HEK293 (cell line): ENCODE data around the gene HSH2D.

ENCODE experiments used
- CTCF ChIA-PET: fragments of 350-600 bp; formaldehyde crosslinking; extraction: SDS; loops from one replicate; lab custom pipeline; 2021; ENCODE audit warnings: antibody characterized with exemption; lab: Yijun Ruan, JAX
- POLR2A ChIA-PET: fragments of 300-600 bp; formaldehyde crosslinking; extraction: SDS; loops from one replicate; lab custom pipeline; 2020; ENCODE audit warnings: antibody characterized with exemption, inconsistent platforms; lab: Yijun Ruan, JAX
- H3K27ac ChIP-seq: fragments of 200-500 bp; sonication (Bioruptor generic); 2 replicates; pipeline ENCODE4 v1.5.1; 2014; ENCODE audit warnings: low read depth, low read length, control low read depth, inconsistent platforms; ENCODE audit errors: extremely low read depth
- H3K36me3 ChIP-seq, 2 experiments: fragments of 200-500 bp in 1 of 2; sonication (Bioruptor generic) in 1 of 2; 1 replicate in 1 of 2; 2 replicates in 1 of 2; pipeline ENCODE4 v1.5.1; 2014 to 2017; ENCODE audit warnings: inconsistent platforms in 2 of 2, low read length in 2 of 2; ENCODE audit not compliant: control insufficient read depth in 2 of 2, insufficient read depth in 1 of 2
- H3K4me1 ChIP-seq: fragments of 200-500 bp; sonication (Bioruptor generic); 2 replicates; pipeline ENCODE4 v1.5.1; 2014; ENCODE audit warnings: mild to moderate bottlenecking, low read length, inconsistent platforms; ENCODE audit not compliant: control insufficient read depth, insufficient read depth
- H3K4me3 ChIP-seq: 2 replicates; pipeline ENCODE4 v1.5.1; 2011; ENCODE audit warnings: low read depth, mild to moderate bottlenecking, control low read depth, low read length, moderate library complexity
- H3K9me3 ChIP-seq: fragments of 200-500 bp; sonication (Bioruptor generic); 2 replicates; pipeline ENCODE4 v1.5.1; 2014; ENCODE audit warnings: low read depth, low read length, inconsistent platforms; ENCODE audit not compliant: control insufficient read depth, insufficient read depth
- HIC1 ChIP-seq: fragments of 450-650 bp; formaldehyde crosslinking; IDR thresholded peaks from 2 replicates; pipeline ENCODE4 v1.5.1; 2016; ENCODE audit warnings: missing biosample characterization, missing genetic modification characterization
- HOXD13 ChIP-seq: sonication (generic); formaldehyde crosslinking; IDR thresholded peaks from 2 replicates; pipeline ENCODE4 v1.8.0; 2022; ENCODE audit warnings: missing genetic modification reagents, borderline replicate concordance
- WT1 ChIP-seq: fragments of 450-650 bp; formaldehyde crosslinking; IDR thresholded peaks from 2 replicates; pipeline ENCODE4 v1.5.1; 2016; ENCODE audit warnings: missing biosample characterization, missing genetic modification characterization
- ZBTB17 ChIP-seq: fragments of 450-650 bp; formaldehyde crosslinking; IDR thresholded peaks from 2 replicates; pipeline ENCODE4 v1.5.1; 2016; ENCODE audit warnings: missing biosample characterization, missing genetic modification characterization
- ZBTB8A ChIP-seq: fragments of 450-650 bp; formaldehyde crosslinking; IDR thresholded peaks from 2 replicates; pipeline ENCODE4 v1.5.1; 2016; ENCODE audit warnings: missing biosample characterization, missing genetic modification characterization
- ZFP3 ChIP-seq: fragments of 450-650 bp; formaldehyde crosslinking; IDR thresholded peaks from 2 replicates; pipeline ENCODE4 v1.5.1; 2016; ENCODE audit warnings: low read depth, missing biosample characterization, missing genetic modification characterization
- ZNF121 ChIP-seq: fragments of 450-650 bp; formaldehyde crosslinking; IDR thresholded peaks from 2 replicates; pipeline ENCODE4 v1.5.1; 2016; ENCODE audit warnings: missing biosample characterization, missing genetic modification characterization
- ZNF280D ChIP-seq: fragments of 450-650 bp; formaldehyde crosslinking; IDR thresholded peaks from 2 replicates; pipeline ENCODE4 v1.5.1; 2016; ENCODE audit warnings: missing biosample characterization, missing genetic modification characterization
- ZNF416 ChIP-seq: fragments of 450-650 bp; formaldehyde crosslinking; IDR thresholded peaks from 2 replicates; pipeline ENCODE4 v1.5.1; 2016; ENCODE audit warnings: missing biosample characterization, missing genetic modification characterization
- ZNF426 ChIP-seq: fragments of 450-650 bp; formaldehyde crosslinking; IDR thresholded peaks from 2 replicates; pipeline ENCODE4 v1.5.1; 2017; ENCODE audit warnings: missing biosample characterization, missing genetic modification characterization, mild to moderate bottlenecking, inconsistent platforms, moderate library complexity
- ZNF48 ChIP-seq: fragments of 450-650 bp; formaldehyde crosslinking; IDR thresholded peaks from 2 replicates; pipeline ENCODE4 v1.5.1; 2016; ENCODE audit warnings: missing biosample characterization, missing genetic modification characterization
- ZNF768 ChIP-seq: fragments of 450-650 bp; formaldehyde crosslinking; IDR thresholded peaks from 2 replicates; pipeline ENCODE4 v1.5.1; 2018; ENCODE audit warnings: missing biosample characterization, mild to moderate bottlenecking, missing genetic modification characterization

HSH2D gene

DNA sequence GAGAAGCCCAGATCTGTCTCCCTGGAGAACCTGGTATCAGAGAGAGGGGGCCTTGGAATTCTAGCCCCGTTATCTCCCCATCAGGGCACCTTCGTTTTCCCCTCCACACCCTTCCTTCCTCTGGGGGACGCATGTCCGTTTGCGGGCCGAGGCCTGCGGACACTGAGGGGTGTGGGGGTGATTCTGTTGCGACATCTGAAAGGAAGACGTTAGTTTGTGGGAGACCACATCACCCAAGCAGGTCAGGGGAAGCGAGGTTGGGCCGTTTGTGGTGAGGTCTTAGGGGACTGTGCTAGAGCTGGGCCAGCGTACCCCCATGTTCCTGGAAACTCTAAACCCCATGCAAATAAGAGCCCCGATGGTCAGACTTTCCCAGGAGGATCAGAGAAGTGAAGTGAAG is 3.7 kb upstream of the HSH2D start:
- CTCF ChIA-PET: no interaction called here
- no peaks in the 10 kb centered on the region for H3K4me1 ChIP-seq

GRCh38 chr19:16141043-16141442 is 2.4 kb upstream of the HSH2D start:
- no peak overlapping the region for H3K27ac ChIP-seq
- no peaks in the 10 kb centered on the region for H3K4me1 ChIP-seq
- peak; percentile 93; the same call in 1 of the 2 replicates for TF ChIP-seq ZNF768 (tag by site-specific recombination)
- TF ChIP-seq ZNF48 (tag by site-specific recombination): no peak
- H3K36me3 ChIP-seq: no peaks in the 10 kb centered on the region
- no peaks in the 10 kb centered on the region for H3K9me3 ChIP-seq
- POLR2A ChIA-PET: no interaction called here
- CTCF ChIA-PET: no interaction called here
- no peak overlapping the region for H3K4me3 ChIP-seq

More for the DNA sequence above, 3.7 kb upstream of the HSH2D start:
- no peak overlapping the region for H3K27ac ChIP-seq
- H3K4me3 ChIP-seq: no peak overlapping the region
- TF ChIP-seq ZBTB17 (tag by site-specific recombination): no peak
- TF ChIP-seq, all 188 proteins: peak for 0
- H3K9me3 ChIP-seq: no peaks in the 10 kb centered on the region
- POLR2A ChIA-PET: no interaction called here
- no peaks in the 10 kb centered on the region for H3K36me3 ChIP-seq

GRCh38 chr19:16142032-16142580 is 1.4 kb upstream of the HSH2D start:
- Histone ChIP-seq H3K9me3 (no peaks in the 10 kb centered on the region), H3K4me3 (no peak overlapping the region), H3K27ac (no peak overlapping the region), H3K36me3 (no peaks in the 10 kb centered on the region), H3K4me1 (no peaks in the 10 kb centered on the region)
- TF ChIP-seq ZNF121 (tag by site-specific recombination) (peak; percentile 42; the same call in 1 of the 2 replicates), ZNF416 (tag by site-specific recombination) (no peak), ZNF280D (tag by site-specific recombination) (no peak)
- POLR2A ChIA-PET: no interaction called here
- CTCF ChIA-PET: no interaction called here

GRCh38 chr19:16144216-16144581 is 714 bp downstream of the HSH2D start:
- CTCF ChIA-PET: interaction anchor here (1.0 kb wide), 1 partner anchor 103 kb away, joined by 5 read pairs; no protein-coding TSS in a partner anchor
- H3K4me1 ChIP-seq: no peaks in the 10 kb centered on the region
- POLR2A ChIA-PET: interaction anchor here (0.5 kb wide), 1 partner anchor 1699 kb away, joined by 6 read pairs; no protein-coding TSS in a partner anchor

More at GRCh38 chr19:16144216-16144581, 714 bp downstream of the HSH2D start:
- TF ChIP-seq ZBTB17 (tag by site-specific recombination) (no peak), HOXD13 (CRISPR knock-in tag) (no peak), ZNF426 (no peak), HIC1 (tag by site-specific recombination) (no peak), ZFP3 (tag by site-specific recombination) (peak; percentile 74), WT1 (no peak), ZBTB8A (tag by site-specific recombination) (no peak)
- Histone ChIP-seq H3K27ac (no peak overlapping the region), H3K36me3 (no peaks in the 10 kb centered on the region), H3K4me3 (no peak overlapping the region), H3K9me3 (no peaks in the 10 kb centered on the region)
